Neutrophil (primary cell): ENCODE results near the gene PTGER4.

Experiments
- H3K27ac ChIP-seq: fragments of 200-600 bp; sonication (generic); 2 replicates; pipeline ENCODE4 v1.5.1; 2016; ENCODE audit warnings: mild to moderate bottlenecking, moderate library complexity
- H3K27me3 ChIP-seq: fragments of 200-600 bp; sonication (generic); 2 replicates; pipeline ENCODE4 v1.6.0; 2016; ENCODE audit warnings: mild to moderate bottlenecking
- H3K36me3 ChIP-seq: fragments of 200-600 bp; sonication (generic); 2 replicates; pipeline ENCODE4 v1.5.1; 2017
- H3K4me1 ChIP-seq, 2 experiments: fragments of 200-600 bp in 1 of 2; sonication (generic) in 1 of 2; 1 replicate in 1 of 2; 2 replicates in 1 of 2; pipeline versions ENCODE4 v1.5.1 to v1.6.1; 2013 to 2016; ENCODE audit warnings: low read depth in 1 of 2, low read length in 1 of 2, mild to moderate bottlenecking in 1 of 2, moderate library complexity in 1 of 2; ENCODE audit not compliant: control insufficient read depth in 1 of 2, insufficient read depth in 1 of 2
- H3K4me3 ChIP-seq, 2 experiments: fragments of 200-600 bp in 1 of 2; sonication (generic) in 1 of 2; 1 replicate in 1 of 2; 2 replicates in 1 of 2; pipeline ENCODE4 v1.5.1; 2013 to 2016; ENCODE audit warnings: low read depth in 1 of 2, low read length in 1 of 2, mild to moderate bottlenecking in 1 of 2, moderate library complexity in 1 of 2
- H3K9me3 ChIP-seq: fragments of 200-600 bp; sonication (generic); 2 replicates; pipeline ENCODE4 v1.5.1; 2016
- CTCF ChIP-seq: fragments of 200-600 bp; sonication (generic); IDR thresholded peaks from 2 replicates; pipeline ENCODE4 v1.5.1; 2016; ENCODE audit warnings: antibody characterized with exemption

PTGER4 gene

GRCh38 chr5:40674661-40675235 is 5.0 kb upstream of the PTGER4 start:
- Histone ChIP-seq H3K27me3 (no peaks in the 10 kb centered on the region), H3K4me3 (no peak overlapping the region), H3K4me1 (peaks cover 61 to 73% of the 10 kb centered on the region in 2 experiments), H3K36me3 (no peaks in the 10 kb centered on the region), H3K9me3 (no peaks in the 10 kb centered on the region), H3K27ac (no peak overlapping the region)
- no peak for TF ChIP-seq CTCF

- no peak for TF ChIP-seq CTCF
- Histone ChIP-seq H3K4me1 (peaks cover 59 to 65% of the 10 kb centered on the region in 2 experiments), H3K27me3 (no peaks in the 10 kb centered on the region), H3K4me3 (no peak overlapping the region), H3K36me3 (no peaks in the 10 kb centered on the region), H3K27ac (peak overlapping the region; percentile 48), H3K9me3 (no peaks in the 10 kb centered on the region)
Measured at GRCh38 chr5:40675396-40676133, 4.2 kb upstream of the PTGER4 start.

- peaks cover 63 to 66% of the 10 kb centered on the region in 2 experiments for H3K4me1 ChIP-seq
- H3K36me3 ChIP-seq = no peaks in the 10 kb centered on the region
- no peak overlapping the region for H3K4me3 ChIP-seq
- no peaks in the 10 kb centered on the region for H3K27me3 ChIP-seq
- H3K27ac ChIP-seq = no peak overlapping the region
- no peak for TF ChIP-seq CTCF
- no peaks in the 10 kb centered on the region for H3K9me3 ChIP-seq
Measured at GRCh38 chr5:40676613-40677343, 2.9 kb upstream of the PTGER4 start.

GRCh38 chr5:40677456-40677855 is 2.3 kb upstream of the PTGER4 start:
- peaks cover 63 to 66% of the 10 kb centered on the region in 2 experiments for H3K4me1 ChIP-seq
- H3K4me3 ChIP-seq = no peak overlapping the region
- no peak for TF ChIP-seq CTCF
- no peaks in the 10 kb centered on the region for H3K36me3 ChIP-seq
- no peaks in the 10 kb centered on the region for H3K9me3 ChIP-seq
- no peaks in the 10 kb centered on the region for H3K27me3 ChIP-seq
- H3K27ac ChIP-seq = no peak overlapping the region

- Histone ChIP-seq H3K4me1 (peaks cover 63 to 66% of the 10 kb centered on the region in 2 experiments), H3K36me3 (no peaks in the 10 kb centered on the region), H3K27me3 (no peaks in the 10 kb centered on the region), H3K9me3 (no peaks in the 10 kb centered on the region), H3K27ac (peak overlapping the region; percentile 87), H3K4me3 (peak overlapping the region in 1 of 2 experiments; percentile 79)
- no peak for TF ChIP-seq CTCF
Measured at GRCh38 chr5:40678026-40678425, 1.7 kb upstream of the PTGER4 start.
